Spleen (tissue), 7 donors: Measurements from ENCODE around the gene TENT5C.
A peak's percentile ranks its signal among the peaks of the same experiment; 100 is the strongest.

ENCODE experiments used
- POLR2A ChIP-seq, 3 donors: fragments of 450-650 bp; IDR thresholded peaks; one replicate each; pipeline ENCODE4 v1.5.1; 2017; ENCODE audit warnings: antibody characterized with exemption in 3 of 3, mild to moderate bottlenecking in 1 of 3
- POLR2AphosphoS5 ChIP-seq, 3 donors: sonication (generic); formaldehyde crosslinking; IDR thresholded peaks; one replicate each; pipeline ENCODE4 v1.5.1; 2017; ENCODE audit warnings: antibody characterized with exemption in 3 of 3
- TF ChIP-seq, protein P1 (sequence below), 11 experiments: fragments of 200-600 bp in 7 of 11; fragments of 450-650 bp in 4 of 11; sonication (generic) in 4 of 11; IDR thresholded peaks in 8 of 11; conservative IDR thresholded peaks in 3 of 11; 1 replicate in 7 of 11; 2 replicates in 4 of 11; pipeline versions ENCODE4 v1.4.0 to v1.8.0; 2016 to 2021; ENCODE audit warnings: antibody characterized with exemption in 11 of 11, inconsistent platforms in 4 of 11, mild to moderate bottlenecking in 1 of 11
- donor health status: DM: no; HTN: no; CAD: no; lungs with moderate emphysema.
- donor health status: DM: no; HTN: no; CAD: no.
- donor health status: DM: no; HTN: no; CAD: no.

DNA sequence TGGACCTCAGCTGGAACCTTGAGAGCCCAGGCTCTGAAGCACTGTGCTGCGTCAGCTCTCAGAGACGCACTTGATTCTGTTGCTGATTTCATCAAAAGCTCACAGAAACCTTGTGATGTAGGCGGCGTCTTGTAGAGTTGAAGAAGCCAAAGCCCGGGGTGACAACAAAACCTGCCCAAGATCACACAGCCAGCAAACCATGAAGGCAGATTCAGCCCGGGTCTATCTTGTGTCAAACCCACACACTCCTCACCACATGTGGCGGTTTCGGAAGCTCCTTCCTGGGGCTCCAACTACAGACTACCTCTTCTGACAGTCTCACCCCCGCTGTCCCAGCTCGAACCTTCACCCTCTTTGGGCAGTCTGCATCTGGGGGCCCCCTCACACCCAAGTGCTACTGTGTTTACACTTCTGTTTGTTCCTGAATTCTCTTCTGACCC is 50.4 kb downstream of the TENT5C start:
- TF ChIP-seq POLR2AphosphoS5 (IDR thresholded peaks at IDR 0.05) = peak in 2 of 3 donors; percentile 48 to 79
- no peak for TF ChIP-seq POLR2A (IDR thresholded peaks at IDR 0.05)
- TF ChIP-seq, protein P1, sequence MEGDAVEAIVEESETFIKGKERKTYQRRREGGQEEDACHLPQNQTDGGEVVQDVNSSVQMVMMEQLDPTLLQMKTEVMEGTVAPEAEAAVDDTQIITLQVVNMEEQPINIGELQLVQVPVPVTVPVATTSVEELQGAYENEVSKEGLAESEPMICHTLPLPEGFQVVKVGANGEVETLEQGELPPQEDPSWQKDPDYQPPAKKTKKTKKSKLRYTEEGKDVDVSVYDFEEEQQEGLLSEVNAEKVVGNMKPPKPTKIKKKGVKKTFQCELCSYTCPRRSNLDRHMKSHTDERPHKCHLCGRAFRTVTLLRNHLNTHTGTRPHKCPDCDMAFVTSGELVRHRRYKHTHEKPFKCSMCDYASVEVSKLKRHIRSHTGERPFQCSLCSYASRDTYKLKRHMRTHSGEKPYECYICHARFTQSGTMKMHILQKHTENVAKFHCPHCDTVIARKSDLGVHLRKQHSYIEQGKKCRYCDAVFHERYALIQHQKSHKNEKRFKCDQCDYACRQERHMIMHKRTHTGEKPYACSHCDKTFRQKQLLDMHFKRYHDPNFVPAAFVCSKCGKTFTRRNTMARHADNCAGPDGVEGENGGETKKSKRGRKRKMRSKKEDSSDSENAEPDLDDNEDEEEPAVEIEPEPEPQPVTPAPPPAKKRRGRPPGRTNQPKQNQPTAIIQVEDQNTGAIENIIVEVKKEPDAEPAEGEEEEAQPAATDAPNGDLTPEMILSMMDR (IDR thresholded peaks at IDR 0.05 in 8 of 11, conservative IDR thresholded peaks at IDR 0.05 in 3 of 11) = no peak
